Measurements from ENCODE around the gene MAN2B2.

DNA sequence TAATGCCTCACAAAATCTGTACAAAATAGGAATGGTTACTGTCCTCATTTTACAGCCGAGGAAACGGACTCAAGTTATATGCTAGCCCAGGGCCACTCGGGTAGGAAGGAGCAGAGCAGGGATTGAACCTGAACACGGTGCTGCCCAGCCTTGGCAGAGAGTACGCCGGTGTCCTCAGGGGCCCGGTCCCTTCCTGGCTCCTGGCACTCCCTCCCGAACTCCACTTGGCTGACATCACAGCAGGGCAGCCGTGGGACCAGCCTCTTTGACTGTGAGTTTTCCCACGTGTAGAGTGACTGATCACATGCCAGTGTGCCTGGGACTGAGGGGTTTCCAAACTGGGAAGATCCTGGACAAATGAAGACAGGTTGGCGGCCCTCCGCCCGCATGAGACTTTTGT is 23.7 kb downstream of the MAN2B2 start:
- TF ChIP-seq, protein P1, sequence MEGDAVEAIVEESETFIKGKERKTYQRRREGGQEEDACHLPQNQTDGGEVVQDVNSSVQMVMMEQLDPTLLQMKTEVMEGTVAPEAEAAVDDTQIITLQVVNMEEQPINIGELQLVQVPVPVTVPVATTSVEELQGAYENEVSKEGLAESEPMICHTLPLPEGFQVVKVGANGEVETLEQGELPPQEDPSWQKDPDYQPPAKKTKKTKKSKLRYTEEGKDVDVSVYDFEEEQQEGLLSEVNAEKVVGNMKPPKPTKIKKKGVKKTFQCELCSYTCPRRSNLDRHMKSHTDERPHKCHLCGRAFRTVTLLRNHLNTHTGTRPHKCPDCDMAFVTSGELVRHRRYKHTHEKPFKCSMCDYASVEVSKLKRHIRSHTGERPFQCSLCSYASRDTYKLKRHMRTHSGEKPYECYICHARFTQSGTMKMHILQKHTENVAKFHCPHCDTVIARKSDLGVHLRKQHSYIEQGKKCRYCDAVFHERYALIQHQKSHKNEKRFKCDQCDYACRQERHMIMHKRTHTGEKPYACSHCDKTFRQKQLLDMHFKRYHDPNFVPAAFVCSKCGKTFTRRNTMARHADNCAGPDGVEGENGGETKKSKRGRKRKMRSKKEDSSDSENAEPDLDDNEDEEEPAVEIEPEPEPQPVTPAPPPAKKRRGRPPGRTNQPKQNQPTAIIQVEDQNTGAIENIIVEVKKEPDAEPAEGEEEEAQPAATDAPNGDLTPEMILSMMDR (conservative IDR thresholded peaks at IDR 0.05; ENCODE audit: low read length) = no peak
- no peak for TF ChIP-seq EZH2phosphoT487 (IDR thresholded peaks at IDR 0.05; ENCODE audit: borderline replicate concordance, low read depth, low read length)
